Type B pancreatic cell (in vitro differentiated cells): ENCODE data around the gene KIF12. TPM values are rescaled to one million over a fixed set of nuclear protein-coding genes. Genes with fewer than 3 reads are reported as not detected.

Source experiments
- DNase-seq: peaks from one replicate; pipeline ENCODE4 v3.0.0; 2021; ENCODE audit warnings: mixed read lengths; ENCODE audit not compliant: unreplicated experiment; ENCODE audit errors: extremely low spot score
- H3K27ac Mint-ChIP-seq: 2 replicates; pipeline ENCODE4 v1.8.0; 2021; ENCODE audit warnings: mild to moderate bottlenecking, mixed read lengths
- H3K27me3 Mint-ChIP-seq: 2 replicates; pipeline ENCODE4 v1.8.0; 2021; ENCODE audit warnings: mixed read lengths
- H3K36me3 Mint-ChIP-seq: 2 replicates; pipeline ENCODE4 v1.8.0; 2021; ENCODE audit warnings: mixed read lengths
- H3K4me1 Mint-ChIP-seq: one replicate; pipeline ENCODE4 v1.8.0; 2021; ENCODE audit warnings: mixed read lengths; ENCODE audit not compliant: unreplicated experiment
- H3K4me3 Mint-ChIP-seq: 2 replicates; pipeline ENCODE4 v1.8.0; 2021; ENCODE audit warnings: mild to moderate bottlenecking, mixed read lengths
- H3K9me3 Mint-ChIP-seq: 2 replicates; pipeline ENCODE4 v1.8.0; 2021; ENCODE audit warnings: mixed read lengths
- total RNA-seq: library from RNA; stranded (reverse); gene quantifications from 2 replicates; pipeline ENCODE4 v1.2.1, GENCODE V29; 2021; ENCODE audit warnings: low replicate concordance
- TF ChIP-seq, protein P1 (sequence below): fragments of 200-600 bp; sonication (generic); conservative IDR thresholded peaks from 2 replicates; pipeline ENCODE4 v1.5.0; 2021; ENCODE audit warnings: antibody characterized with exemption, mild to moderate bottlenecking

Gene KIF12
- total RNA-seq, 1 donor from 2014 or later: 33.2 TPM

DNA sequence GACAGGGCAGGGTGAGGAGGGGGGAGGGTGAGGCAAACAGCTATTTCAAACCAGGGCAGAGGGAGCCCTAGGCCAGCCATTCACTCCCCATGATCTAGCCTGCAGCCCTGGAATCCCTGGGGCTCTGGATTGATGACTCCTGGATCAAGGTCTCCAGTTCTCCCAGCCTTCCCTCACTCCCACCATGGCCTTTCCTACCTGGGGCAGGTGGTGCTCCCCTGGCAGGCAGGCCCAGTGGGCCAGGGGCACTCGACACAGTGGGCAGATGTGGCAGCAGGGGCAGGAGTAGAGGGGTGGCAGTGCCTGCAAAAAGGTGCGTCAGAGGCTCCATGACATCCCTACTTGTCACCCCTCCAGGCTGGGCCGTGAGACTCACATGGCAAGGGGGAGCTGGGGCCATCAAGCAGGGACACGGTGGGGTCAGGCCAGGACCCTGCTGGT, 6.0 kb downstream of the KIF12 start:
- H3K4me3 Mint-ChIP-seq: no peak overlapping the region
- H3K27me3 Mint-ChIP-seq: peaks cover 27% of the 10 kb centered on the region
- TF ChIP-seq, protein P1, sequence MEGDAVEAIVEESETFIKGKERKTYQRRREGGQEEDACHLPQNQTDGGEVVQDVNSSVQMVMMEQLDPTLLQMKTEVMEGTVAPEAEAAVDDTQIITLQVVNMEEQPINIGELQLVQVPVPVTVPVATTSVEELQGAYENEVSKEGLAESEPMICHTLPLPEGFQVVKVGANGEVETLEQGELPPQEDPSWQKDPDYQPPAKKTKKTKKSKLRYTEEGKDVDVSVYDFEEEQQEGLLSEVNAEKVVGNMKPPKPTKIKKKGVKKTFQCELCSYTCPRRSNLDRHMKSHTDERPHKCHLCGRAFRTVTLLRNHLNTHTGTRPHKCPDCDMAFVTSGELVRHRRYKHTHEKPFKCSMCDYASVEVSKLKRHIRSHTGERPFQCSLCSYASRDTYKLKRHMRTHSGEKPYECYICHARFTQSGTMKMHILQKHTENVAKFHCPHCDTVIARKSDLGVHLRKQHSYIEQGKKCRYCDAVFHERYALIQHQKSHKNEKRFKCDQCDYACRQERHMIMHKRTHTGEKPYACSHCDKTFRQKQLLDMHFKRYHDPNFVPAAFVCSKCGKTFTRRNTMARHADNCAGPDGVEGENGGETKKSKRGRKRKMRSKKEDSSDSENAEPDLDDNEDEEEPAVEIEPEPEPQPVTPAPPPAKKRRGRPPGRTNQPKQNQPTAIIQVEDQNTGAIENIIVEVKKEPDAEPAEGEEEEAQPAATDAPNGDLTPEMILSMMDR: no peak
- H3K9me3 Mint-ChIP-seq: no peaks in the 10 kb centered on the region
- no peaks in the 10 kb centered on the region for H3K36me3 Mint-ChIP-seq
- H3K27ac Mint-ChIP-seq: no peak overlapping the region
- H3K4me1 Mint-ChIP-seq: peaks cover 9% of the 10 kb centered on the region
- DNase-seq: peak; percentile 50

DNA sequence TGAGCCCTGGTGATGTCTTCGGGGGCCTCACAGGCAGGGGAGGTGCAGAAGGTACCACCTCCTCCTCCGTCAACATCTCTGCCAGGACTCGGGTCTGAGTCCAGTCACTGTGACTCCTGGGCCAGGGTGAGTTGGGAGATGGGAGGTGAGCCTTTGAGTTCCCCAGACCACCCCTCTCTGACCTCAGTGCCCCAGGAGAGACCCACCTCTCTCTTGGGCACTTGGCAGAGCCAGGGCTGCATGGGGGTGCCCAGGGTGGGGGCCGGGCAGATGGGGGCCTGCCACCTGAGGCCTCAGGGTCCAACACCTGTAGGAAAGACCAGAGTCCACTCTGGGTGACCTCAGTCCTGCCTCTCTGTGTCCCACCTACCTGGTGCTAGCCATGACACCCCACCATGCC, 6.8 kb downstream of the KIF12 start:
- no peak overlapping the region for H3K27ac Mint-ChIP-seq
- no peaks in the 10 kb centered on the region for H3K36me3 Mint-ChIP-seq
- H3K9me3 Mint-ChIP-seq: no peaks in the 10 kb centered on the region
- no peak overlapping the region for H3K4me3 Mint-ChIP-seq
- DNase-seq: peak; percentile 59
- peaks cover 23% of the 10 kb centered on the region for H3K27me3 Mint-ChIP-seq
- TF ChIP-seq, protein P1: no peak
- peaks cover 5% of the 10 kb centered on the region for H3K4me1 Mint-ChIP-seq

DNA sequence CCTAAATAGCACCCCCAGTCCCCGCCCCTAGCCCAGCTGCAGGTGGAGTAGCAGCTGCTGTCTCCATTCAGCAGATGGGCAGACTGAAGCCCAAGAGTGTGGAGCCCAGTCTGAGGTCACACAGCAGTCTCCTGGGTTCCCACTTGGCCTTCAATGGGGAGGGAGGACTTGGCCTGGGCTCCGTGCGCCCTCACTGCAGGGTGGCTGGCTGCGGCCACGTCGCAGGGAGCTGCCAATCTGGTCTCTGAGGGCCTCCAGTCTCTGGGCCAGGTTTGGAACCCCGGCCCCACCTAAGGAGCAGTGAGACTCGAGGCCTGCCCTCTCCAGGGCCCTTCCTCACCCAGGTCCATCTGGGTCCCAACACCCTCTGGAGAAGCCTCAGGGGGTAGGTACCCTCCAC, 7.4 kb downstream of the KIF12 start:
- DNase-seq: peak; percentile 61
- no peaks in the 10 kb centered on the region for H3K9me3 Mint-ChIP-seq

DNA sequence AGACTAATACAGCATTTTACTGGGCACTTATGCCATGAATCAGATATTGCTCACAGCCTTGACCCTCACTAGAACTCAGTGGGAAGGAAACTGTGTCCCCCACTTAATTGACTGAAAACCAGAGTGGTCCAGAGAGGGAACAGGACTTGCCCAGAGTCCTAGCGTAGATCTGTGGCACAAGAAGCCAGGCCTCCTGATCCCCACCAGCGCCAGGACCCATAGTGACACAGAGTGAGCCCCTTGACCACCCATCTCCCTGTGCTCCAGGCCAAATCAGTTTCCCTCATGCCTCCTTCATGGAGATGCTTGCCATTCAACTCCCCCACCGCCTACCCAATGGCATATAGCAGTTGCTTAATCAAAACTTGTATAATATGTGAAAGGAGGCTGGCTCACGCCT, 8.3 kb downstream of the KIF12 start:
- no peaks in the 10 kb centered on the region for H3K36me3 Mint-ChIP-seq
- TF ChIP-seq, protein P1: no peak
- H3K9me3 Mint-ChIP-seq: no peaks in the 10 kb centered on the region
- DNase-seq: peak; percentile 24
- H3K27me3 Mint-ChIP-seq: peaks cover 11% of the 10 kb centered on the region
- H3K4me3 Mint-ChIP-seq: no peak overlapping the region
- no peak overlapping the region for H3K27ac Mint-ChIP-seq
- H3K4me1 Mint-ChIP-seq: no peaks in the 10 kb centered on the region

More for the DNA sequence above, 7.4 kb downstream of the KIF12 start:
- Mint-ChIP-seq H3K4me3 (no peak overlapping the region), H3K27me3 (peaks cover 17% of the 10 kb centered on the region), H3K36me3 (no peaks in the 10 kb centered on the region), H3K4me1 (peaks cover 5% of the 10 kb centered on the region), H3K27ac (no peak overlapping the region)
- TF ChIP-seq, protein P1: no peak

DNA sequence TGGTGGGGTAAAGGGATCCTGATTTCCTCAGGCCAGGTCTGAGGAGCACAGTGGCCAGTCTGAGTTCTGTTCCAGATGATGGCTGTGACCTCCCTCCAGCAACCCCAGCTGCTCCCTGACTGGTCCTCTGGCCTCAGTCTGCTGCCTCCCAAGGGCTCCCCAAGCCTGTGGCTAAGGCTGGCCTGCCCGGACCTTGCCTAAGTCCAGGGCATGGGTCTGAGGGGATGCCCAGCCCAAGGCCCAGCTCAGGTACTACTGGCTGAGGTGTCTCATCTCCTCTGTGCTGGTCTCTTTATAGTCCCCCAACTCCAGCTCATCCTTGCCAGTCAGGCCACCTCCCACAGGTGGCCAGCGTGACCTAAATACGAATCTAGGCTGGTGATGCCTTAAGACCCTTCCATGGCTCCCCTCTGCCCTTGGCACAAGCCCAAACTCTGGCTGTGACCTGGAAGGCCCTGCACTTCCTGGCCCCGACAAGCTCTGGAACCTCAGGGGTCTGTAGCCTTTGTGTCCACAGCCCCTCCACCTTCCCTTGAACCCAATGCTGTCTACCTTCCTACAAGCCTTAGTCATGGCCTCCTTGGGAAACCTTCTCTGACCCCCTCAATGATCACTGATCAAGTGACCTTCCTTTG, 9.8 kb downstream of the KIF12 start:
- H3K36me3 Mint-ChIP-seq: no peaks in the 10 kb centered on the region
- H3K4me1 Mint-ChIP-seq: no peaks in the 10 kb centered on the region
- no peaks in the 10 kb centered on the region for H3K9me3 Mint-ChIP-seq
- DNase-seq: peak; percentile 58
- H3K27me3 Mint-ChIP-seq: peaks cover 9% of the 10 kb centered on the region
- no peak overlapping the region for H3K27ac Mint-ChIP-seq
- H3K4me3 Mint-ChIP-seq: no peak overlapping the region
- TF ChIP-seq, protein P1: no peak
